HCT116 (cell line): ENCODE measurements around the gene FCSK. TPM values are rescaled to one million over a fixed set of nuclear protein-coding genes. Genes with fewer than 3 reads are reported as not detected.

Experiments
- ATAC-seq: fragments of 200-7000 bp; cut with Tn5 transposase; 2 replicates; pipeline ENCODE4 v1.9.1; 2020; ENCODE audit warnings: mild to moderate bottlenecking, moderate library complexity
- BruUV-seq: library from RNA; stranded (reverse); fragments of 400-500 nt; replicated peaks from 2 replicates; lab custom pipeline; 2021; lab: Mats Ljungman, UMichigan
- CTCF ChIA-PET: fragments of 300-600 bp; sonication (Branson Sonifier 250); formaldehyde crosslinking; loops from one replicate; lab custom pipeline; 2021; ENCODE audit warnings: antibody characterized with exemption; lab: Charles Lee
- POLR2A ChIA-PET: fragments of 300-600, 350-600 bp; sonication (Branson Sonifier 250); formaldehyde crosslinking; loops from one replicate; lab custom pipeline; 2021; ENCODE audit warnings: antibody characterized with exemption; lab: Charles Lee
- RAD21 ChIA-PET, 2 experiments: fragments of 300-600 bp; sonication (Branson Sonifier 250); formaldehyde crosslinking; loops; one replicate each; lab custom pipeline; 2023; ENCODE audit warnings: low total read pairs in 2 of 2; ENCODE audit not compliant: uncharacterized antibody in 2 of 2, unreplicated experiment in 2 of 2, low non-redundant PET in 1 of 2; lab: Charles Lee
- DNase-seq: peaks from one replicate; pipeline ENCODE4 v3.0.0-alpha.2; 2010; ENCODE audit warnings: low read depth, low spot score
- H2AFZ ChIP-seq: fragments of 200-600 bp; shearing (Covaris generic), sonication (generic); 2 replicates; pipeline ENCODE4 v1.6.1; 2017; ENCODE audit warnings: low read depth, mixed run types, mixed read lengths, antibody characterized with exemption, low read length; ENCODE audit not compliant: poor library complexity, severe bottlenecking
- H3K27ac ChIP-seq: 2 replicates; pipeline ENCODE4 v1.5.1; 2012; ENCODE audit warnings: low read depth, low read length
- H3K27me3 ChIP-seq: fragments of 200-600 bp; sonication (generic); 2 replicates; pipeline ENCODE4 v1.6.1; 2016; ENCODE audit warnings: mixed run types, low read length, mixed read lengths; ENCODE audit not compliant: insufficient read depth
- H3K36me3 ChIP-seq, 2 experiments: fragments of 200-500 bp in 1 of 2; fragments of 200-600 bp in 1 of 2; sonication (Bioruptor generic) in 1 of 2; sonication (generic) in 1 of 2; 2 replicates each; pipeline versions ENCODE4 v1.5.1 to v1.6.1; 2014 to 2016; ENCODE audit warnings: low read length in 2 of 2, inconsistent platforms in 1 of 2, mixed read lengths in 1 of 2, mixed run types in 1 of 2; ENCODE audit not compliant: insufficient read depth in 2 of 2, control insufficient read depth in 1 of 2
- H3K4me1 ChIP-seq, 2 experiments: fragments of 200-600 bp in 1 of 2; sonication (generic) in 1 of 2; 2 replicates each; pipeline versions ENCODE4 v1.5.1 to v1.6.1; 2012 to 2017; ENCODE audit warnings: low read length in 2 of 2, inconsistent platforms in 1 of 2, mild to moderate bottlenecking in 1 of 2, mixed read lengths in 1 of 2, mixed run types in 1 of 2, moderate library complexity in 1 of 2; ENCODE audit not compliant: insufficient read depth in 2 of 2, control insufficient read depth in 1 of 2
- H3K4me2 ChIP-seq: fragments of 200-600 bp; sonication (generic); 2 replicates; pipeline ENCODE4 v1.6.1; 2017; ENCODE audit warnings: mixed run types, low read length, mixed read lengths
- H3K4me3 ChIP-seq, 2 experiments: fragments of 200-600 bp in 1 of 2; sonication (generic) in 1 of 2; replicated peaks in 1 of 2; 2 replicates each; pipeline ENCODE4 v1.5.1; 2011 to 2016; ENCODE audit warnings: low read length in 2 of 2, control low read depth in 1 of 2, low read depth in 1 of 2, mild to moderate bottlenecking in 1 of 2, mixed read lengths in 1 of 2, mixed run types in 1 of 2
- H3K79me2 ChIP-seq: fragments of 200-600 bp; sonication (generic); 2 replicates; pipeline ENCODE4 v1.6.1; 2017; ENCODE audit warnings: mild to moderate bottlenecking, mixed run types, low read length, moderate library complexity, mixed read lengths; ENCODE audit not compliant: insufficient read depth
- H3K9ac ChIP-seq: fragments of 200-600 bp; sonication (generic); 2 replicates; pipeline ENCODE4 v1.6.1; 2016; ENCODE audit warnings: low read length, mixed read lengths
- H3K9me2 ChIP-seq: fragments of 200-600 bp; sonication (generic), shearing (Covaris generic); 2 replicates; pipeline ENCODE4 v1.6.1; 2017; ENCODE audit warnings: mixed run types, mild to moderate bottlenecking, moderate library complexity; ENCODE audit not compliant: insufficient read depth
- H3K9me3 ChIP-seq, 2 experiments: fragments of 200-500 bp in 1 of 2; fragments of 200-600 bp in 1 of 2; sonication (Bioruptor generic) in 1 of 2; sonication (generic) in 1 of 2; 2 replicates each; pipeline ENCODE4 v1.6.1; 2014 to 2017; ENCODE audit warnings: low read length in 2 of 2, mixed read lengths in 2 of 2, inconsistent platforms in 1 of 2, low read depth in 1 of 2, mild to moderate bottlenecking in 1 of 2, mixed run types in 1 of 2, moderate library complexity in 1 of 2; ENCODE audit not compliant: control insufficient read depth in 1 of 2, insufficient read depth in 1 of 2
- H4K20me1 ChIP-seq: fragments of 200-600 bp; sonication (generic), shearing (Covaris generic); 2 replicates; pipeline ENCODE4 v1.6.1; 2017; ENCODE audit warnings: mixed run types, mild to moderate bottlenecking, moderate library complexity; ENCODE audit not compliant: insufficient read depth
- CBX3 ChIP-seq: IDR thresholded peaks from 2 replicates; pipeline ENCODE4 v1.6.1; 2012; ENCODE audit warnings: low read depth
- EGR1 ChIP-seq: IDR thresholded peaks from 2 replicates; pipeline ENCODE4 v1.6.1; 2012; ENCODE audit warnings: low read depth
- EZH2 ChIP-seq: fragments of 200-600 bp; sonication (generic); IDR thresholded peaks from 2 replicates; pipeline ENCODE4 v1.6.1; 2017; ENCODE audit warnings: antibody characterized with exemption, mixed run types
- EZH2phosphoT487 ChIP-seq: fragments of 200-600 bp; IDR thresholded peaks from 2 replicates; pipeline ENCODE4 v1.6.1; 2018; ENCODE audit warnings: antibody characterized with exemption, borderline replicate concordance
- POLR2A ChIP-seq: IDR thresholded peaks from 2 replicates; pipeline ENCODE4 v1.7.0; 2011; ENCODE audit warnings: borderline replicate concordance; ENCODE audit not compliant: insufficient read depth, insufficient read length; ENCODE audit errors: extremely low read depth
- RAD21 ChIP-seq: IDR thresholded peaks from 2 replicates; pipeline ENCODE4 v1.6.1; 2012; ENCODE audit warnings: low read depth, mild to moderate bottlenecking
- SIN3A ChIP-seq: IDR thresholded peaks from 2 replicates; pipeline ENCODE4 v1.6.1; 2012; ENCODE audit warnings: low read depth
- SRF ChIP-seq: IDR thresholded peaks from 2 replicates; pipeline ENCODE4 v1.6.1; 2012; ENCODE audit warnings: low read depth
- YY1 ChIP-seq: IDR thresholded peaks from 2 replicates; pipeline ENCODE4 v1.6.1; 2011; ENCODE audit warnings: low read length, low read depth, moderate library complexity, mild to moderate bottlenecking; ENCODE audit not compliant: insufficient replicate concordance; ENCODE audit errors: extremely low read depth
- ZFX ChIP-seq: fragments of 450-650 bp; IDR thresholded peaks from 2 replicates; pipeline ENCODE4 v1.6.1; 2017
- intact Hi-C: fragments of 100-400 bp; cut with micrococcal nuclease; formaldehyde crosslinking; loops from 2 replicates; pipeline ENCODE4 v1.10.0; 2022
- total RNA-seq: library from RNA; stranded (reverse); gene quantifications from one replicate; pipeline ENCODE4 v1.2.1, GENCODE V29; 2021; ENCODE audit not compliant: unreplicated experiment

FCSK gene
- total RNA-seq, 1 experiment from 2014 or later, result 17.1 TPM

DNA sequence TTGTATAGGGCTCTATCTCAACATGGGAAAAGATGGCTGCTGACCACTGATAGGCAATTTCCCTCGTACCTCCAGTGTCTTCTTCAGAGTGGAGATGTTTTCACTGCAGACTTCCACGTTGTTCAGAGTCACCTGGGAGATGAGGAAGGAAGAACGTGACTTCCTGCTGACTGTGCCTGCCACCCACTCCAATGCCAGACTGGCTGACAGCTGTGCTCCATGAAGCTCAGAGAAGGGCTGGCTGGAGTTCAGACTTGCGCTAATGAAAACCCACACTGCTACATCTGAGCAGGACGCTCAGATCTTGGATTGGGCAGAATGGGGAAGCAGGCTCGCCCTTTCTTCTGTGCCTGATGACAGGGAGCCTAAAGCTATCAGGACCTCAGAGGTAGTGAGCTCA lies 35.9 kb downstream of the FCSK start:
- no peak for TF ChIP-seq ZFX
- TF ChIP-seq POLR2A, result no peak
- TF ChIP-seq YY1, result no peak
- Histone ChIP-seq H3K36me3 (peaks cover 5 to 9% of the 10 kb centered on the region in 2 experiments; a peak in 3 of 4 replicates), H3K27ac (no peak overlapping the region), H3K79me2 (no peaks in the 10 kb centered on the region), H3K4me1 (peaks cover 6 to 10% of the 10 kb centered on the region in 2 experiments), H2AFZ (no peak overlapping the region), H3K9ac (no peak overlapping the region), H4K20me1 (no peaks in the 10 kb centered on the region), H3K4me3 (no peak overlapping the region), H3K4me2 (no peak overlapping the region), H3K27me3 (no peaks in the 10 kb centered on the region), H3K9me3 (no peaks in the 10 kb centered on the region), H3K9me2 (no peaks in the 10 kb centered on the region)
- intact Hi-C loops, result no loop called here
- no TSS peak for BruUV-seq
- DNase-seq, result no peak
- ChIA-PET CTCF (no interaction called here), POLR2A (interaction anchor here (1.0 kb wide), 1 partner anchor 14 kb away, joined by 3 read pairs; no protein-coding TSS in a partner anchor), RAD21 (no interaction called here)
- no peak for ATAC-seq

DNA sequence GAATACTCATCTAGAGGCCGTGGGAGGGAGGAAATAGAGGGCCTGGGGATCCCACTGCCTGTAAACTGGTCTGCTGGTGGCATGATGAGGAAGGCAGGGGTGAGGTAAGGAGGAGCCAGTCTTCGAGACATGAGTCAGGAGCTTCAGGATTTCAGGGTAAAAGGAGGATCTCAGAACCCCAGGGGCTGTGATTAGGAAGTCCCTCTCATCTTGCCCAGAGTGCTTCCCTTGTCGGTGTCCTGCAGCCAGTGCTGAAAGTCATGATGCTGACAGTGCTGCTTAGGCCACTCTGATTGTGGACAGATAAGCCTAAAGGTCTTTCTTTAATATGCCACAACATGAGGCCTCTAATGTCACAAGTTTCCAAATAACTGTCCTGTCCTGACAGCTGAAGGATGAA lies 39.4 kb downstream of the FCSK start:
- intact Hi-C loops, result no loop called here
- H3K9me2 ChIP-seq, result no peaks in the 10 kb centered on the region
- H2AFZ ChIP-seq, result no peak overlapping the region
- peaks cover 3 to 4% of the 10 kb centered on the region in 2 experiments for H3K4me1 ChIP-seq
- no peak overlapping the region for H3K9ac ChIP-seq
- no peak overlapping the region for H3K4me2 ChIP-seq
- ChIA-PET CTCF (no interaction called here), POLR2A (no interaction called here), RAD21 (no interaction called here)
- no peak for DNase-seq
- BruUV-seq, result no TSS peak
- no peaks in the 10 kb centered on the region for H3K27me3 ChIP-seq
- H3K4me3 ChIP-seq, result no peak overlapping the region
- H3K27ac ChIP-seq, result no peak overlapping the region
- H3K9me3 ChIP-seq, result no peaks in the 10 kb centered on the region
- peaks cover 18 to 29% of the 10 kb centered on the region in 2 experiments; a peak in 3 of 4 replicates for H3K36me3 ChIP-seq
- H4K20me1 ChIP-seq, result no peaks in the 10 kb centered on the region
- ATAC-seq, result no peak
- H3K79me2 ChIP-seq, result no peaks in the 10 kb centered on the region
- TF ChIP-seq RAD21 (no peak), EGR1 (no peak), CBX3 (no peak), SIN3A (no peak), EZH2phosphoT487 (no peak), ZFX (no peak), SRF (no peak), EZH2 (no peak), YY1 (no peak), POLR2A (no peak)
